NCI-H524 (cell line): ENCODE results near the gene GJB2.
"Not testable (repeated sequence)": the region's sequence is repeated elsewhere in the genome, so short reads cannot be mapped to it uniquely, and the experiment has no call there.

ENCODE experiments used
- DNase-seq, 2 experiments: peaks; one replicate each; lab custom pipeline; 2025; lab: John Stamatoyannopoulos, UW

Gene GJB2

DNA sequence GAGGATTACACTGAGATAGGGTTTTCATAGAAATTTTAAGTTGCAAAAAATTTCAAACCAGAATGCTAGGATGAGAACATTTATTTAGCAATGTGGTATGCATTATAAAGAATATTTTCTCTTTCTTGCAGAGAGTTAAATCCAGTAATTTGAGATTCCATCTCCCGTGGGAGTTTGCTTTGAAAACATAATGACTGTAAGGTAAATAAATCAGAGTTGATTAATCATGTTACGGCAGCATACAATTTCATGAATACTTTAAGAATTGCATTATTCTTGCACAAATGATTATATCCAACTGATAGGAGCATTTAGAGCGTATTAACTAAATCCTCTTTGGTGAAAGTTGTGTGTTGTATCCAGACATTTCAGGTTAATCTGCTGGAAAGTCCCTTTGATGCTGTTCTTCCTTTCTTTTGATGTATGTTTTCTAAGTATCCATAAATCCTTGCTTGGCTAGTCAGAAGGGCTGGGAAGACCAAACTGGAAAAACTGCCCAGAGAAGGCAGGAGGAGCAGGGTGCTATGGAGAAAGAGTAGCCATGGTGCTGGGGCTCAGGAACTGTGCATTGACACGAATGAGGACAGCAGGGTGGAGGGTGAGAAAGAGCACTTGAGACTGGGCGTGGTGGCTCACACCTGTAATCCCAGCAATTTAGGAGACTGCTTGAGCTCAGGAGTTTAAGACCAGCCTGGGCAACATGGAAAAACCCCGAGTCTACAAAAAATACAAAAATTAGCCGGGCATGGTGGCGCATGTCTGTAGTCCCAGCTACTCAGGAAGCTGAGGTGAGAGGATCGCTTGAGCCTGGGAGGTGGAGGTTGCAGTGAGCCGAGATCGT lies 27.1 kb downstream of the GJB2 start:
- no peak for DNase-seq

DNA sequence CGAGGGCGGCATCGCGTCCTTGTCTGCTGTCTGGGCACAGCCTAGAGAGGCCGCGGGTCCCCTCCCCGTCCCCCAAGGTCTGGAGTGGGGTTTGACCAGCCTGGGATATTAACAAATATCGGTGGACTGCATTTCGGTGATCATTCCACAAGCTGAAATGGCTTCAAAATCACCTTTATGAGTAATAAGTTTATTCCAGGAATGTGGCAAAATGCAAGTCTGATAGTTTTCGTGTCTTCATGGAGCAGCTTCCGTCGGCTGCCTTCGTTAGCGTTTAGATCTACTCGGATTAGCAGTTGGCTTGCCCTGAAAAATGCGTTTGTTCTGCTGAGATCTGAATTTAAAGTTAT lies 30.8 kb downstream of the GJB2 start:
- DNase-seq, result no peak

DNA sequence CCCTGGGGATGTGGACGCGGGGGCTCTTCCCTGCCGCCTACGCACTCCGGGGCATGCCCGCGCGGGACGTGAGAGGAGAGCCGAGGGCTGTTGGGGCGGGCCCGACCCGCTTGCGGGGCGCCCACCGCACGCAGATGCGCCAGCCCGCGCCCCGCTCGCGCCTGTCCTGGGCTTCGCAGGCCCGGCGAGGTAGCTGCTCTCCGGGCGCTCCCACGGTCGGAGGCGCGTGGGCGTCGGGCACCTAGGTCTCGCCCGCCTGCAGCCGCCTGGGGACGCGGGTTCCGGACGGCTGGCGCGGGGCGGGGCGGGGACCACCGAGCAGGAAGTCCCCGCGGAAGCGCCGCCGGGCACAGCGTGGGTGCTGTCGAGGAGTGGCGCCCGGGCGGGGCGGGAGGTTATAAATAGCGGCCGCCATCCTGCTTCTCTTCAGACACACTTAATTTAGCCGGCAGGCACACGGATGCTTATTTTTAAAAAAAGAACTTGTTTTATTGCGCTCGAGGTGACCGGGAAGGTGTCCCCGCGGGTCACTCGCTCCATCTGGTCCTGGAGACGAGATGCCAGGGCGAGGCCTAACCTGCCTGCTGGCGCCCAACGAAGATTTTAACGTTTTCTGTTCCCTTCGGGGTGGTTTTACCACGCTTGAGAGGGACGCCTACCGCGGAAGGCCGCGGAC lies 31.3 kb downstream of the GJB2 start:
- peak; percentile 7 to 35 for DNase-seq

DNA sequence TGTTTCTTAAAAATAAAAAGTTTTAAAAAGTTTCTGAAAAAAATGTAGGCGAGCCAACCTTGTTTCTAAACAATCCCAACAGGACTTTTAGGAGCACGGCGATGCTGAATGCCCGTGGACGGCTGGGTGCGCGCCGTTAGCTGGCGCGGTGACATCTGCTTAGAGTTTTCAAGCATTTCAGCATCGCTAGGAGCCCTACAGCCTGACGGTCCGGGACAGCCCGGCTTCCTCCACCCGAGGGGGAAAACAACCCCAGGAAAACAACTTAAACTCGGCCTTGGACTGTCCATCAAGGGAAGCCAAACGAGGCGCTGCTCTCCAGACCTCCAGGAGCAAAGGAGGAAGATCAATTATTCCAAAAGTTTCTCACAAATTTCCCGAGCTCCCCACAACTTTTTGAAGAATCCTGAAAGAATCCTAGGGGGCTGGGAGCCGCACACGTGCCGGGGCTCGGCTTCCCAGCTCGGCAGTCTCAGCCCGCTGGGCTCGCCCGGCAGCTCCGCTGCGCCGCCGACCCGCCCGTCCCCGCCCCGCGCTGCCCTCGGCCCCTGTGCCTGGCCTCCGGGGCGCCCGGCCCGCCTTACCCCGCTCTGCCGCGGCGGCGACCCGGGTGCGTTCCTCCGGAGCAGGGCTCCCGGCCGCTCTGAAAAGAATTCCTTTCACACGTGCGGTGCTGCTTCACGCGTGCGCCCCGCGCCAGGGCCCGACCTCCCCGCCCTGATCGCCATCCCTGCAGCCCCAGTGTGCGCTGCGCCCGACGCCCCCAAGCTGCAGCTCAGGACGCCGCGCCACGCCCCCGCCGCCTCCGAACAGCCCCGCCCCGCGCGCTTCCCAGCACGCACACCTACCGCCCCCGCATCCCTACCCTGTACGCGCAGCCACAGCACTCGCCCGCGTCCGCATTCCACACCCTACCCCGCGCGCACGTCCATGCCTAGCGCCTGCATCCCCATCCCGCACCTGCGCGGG lies 32.1 kb downstream of the GJB2 start, which contains the start of gene GJA3:
GJA3 (minus strand) TSS at position 747 of the 969 bp plus-strand sequence. CDS start 17,764 bp downstream, outside the sequence.
- DNase-seq, result peak; percentile 32 to 72

DNA sequence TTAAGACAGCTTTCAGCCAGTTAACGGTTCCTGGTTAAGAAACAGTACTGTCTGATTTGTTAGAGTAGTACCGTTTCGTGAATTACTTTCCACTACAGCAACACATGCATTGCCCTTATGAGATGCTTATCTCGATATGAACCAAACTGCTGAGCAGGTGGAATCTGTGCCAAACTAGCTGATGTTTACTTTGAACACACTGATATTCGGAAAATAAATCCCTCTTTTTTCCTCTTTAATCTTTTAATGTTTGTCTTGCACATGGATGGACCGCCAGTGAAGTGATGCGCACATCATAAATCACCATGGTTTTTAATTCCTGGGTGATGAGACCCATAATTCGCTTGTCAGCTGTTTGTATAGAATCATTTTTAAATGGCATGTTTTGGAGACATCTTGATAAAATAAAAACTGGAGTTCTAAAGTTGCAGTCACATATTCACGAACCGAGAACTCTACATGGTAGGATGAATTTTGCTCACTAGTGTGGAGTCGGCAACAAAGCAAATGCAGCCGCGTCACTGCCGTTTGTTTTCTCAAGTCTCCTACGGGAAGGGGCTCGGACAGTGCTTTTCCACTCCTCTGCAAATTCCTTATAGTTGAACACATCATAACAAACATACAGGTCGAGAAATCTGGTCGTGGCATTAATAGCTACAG lies 33.0 kb downstream of the GJB2 start:
- peak in 1 of 2 experiments; percentile 59 for DNase-seq

DNA sequence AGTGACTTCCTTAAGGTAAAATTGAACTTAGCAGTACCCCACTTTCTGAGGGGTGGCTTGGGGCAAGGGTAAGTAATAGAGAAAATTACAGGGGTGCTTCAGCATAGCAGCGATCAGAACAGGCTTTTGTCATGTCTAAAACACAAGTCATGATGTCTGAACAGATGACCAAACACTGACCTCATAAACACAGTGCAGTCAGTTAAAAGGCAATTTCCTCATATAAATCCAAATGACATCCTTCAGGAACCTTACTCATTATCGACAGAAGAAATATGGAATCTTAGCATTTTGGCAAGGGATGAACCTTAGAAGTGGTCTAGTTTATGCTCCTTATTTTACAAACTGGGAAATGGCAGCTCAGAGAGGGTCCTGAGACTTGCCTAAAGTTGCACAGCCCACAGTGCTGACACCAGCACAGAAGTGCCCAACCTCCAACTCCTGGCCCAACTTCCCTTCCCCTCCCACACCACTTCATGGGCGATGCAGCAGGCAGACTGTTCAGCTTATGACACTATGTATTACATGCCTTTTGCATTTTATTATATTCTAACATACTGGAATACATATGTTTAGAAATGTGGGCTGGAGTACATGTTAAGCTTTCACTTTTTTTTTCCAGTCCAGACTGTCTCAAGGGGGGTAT lies 35.5 kb downstream of the GJB2 start:
- no peak for DNase-seq

DNA sequence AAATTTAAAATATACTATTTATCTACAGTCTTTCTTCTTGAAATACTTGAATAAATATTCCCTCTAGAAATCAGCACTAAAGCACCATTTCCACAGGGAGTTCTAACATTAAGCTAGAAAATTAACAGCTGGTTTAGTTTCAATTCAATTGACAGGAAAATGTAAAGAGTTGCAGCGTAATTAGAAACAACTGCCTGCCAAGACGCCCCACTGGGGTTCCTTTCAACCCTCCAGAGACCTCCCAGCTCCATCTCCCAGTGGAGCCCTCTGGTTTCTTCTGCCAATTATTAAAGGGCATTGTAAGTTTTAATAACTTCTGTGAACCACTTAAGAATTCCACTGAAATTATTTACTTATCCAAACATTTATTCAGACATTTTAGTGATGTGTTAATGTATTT lies 36.0 kb downstream of the GJB2 start:
- DNase-seq, result no peak

DNA sequence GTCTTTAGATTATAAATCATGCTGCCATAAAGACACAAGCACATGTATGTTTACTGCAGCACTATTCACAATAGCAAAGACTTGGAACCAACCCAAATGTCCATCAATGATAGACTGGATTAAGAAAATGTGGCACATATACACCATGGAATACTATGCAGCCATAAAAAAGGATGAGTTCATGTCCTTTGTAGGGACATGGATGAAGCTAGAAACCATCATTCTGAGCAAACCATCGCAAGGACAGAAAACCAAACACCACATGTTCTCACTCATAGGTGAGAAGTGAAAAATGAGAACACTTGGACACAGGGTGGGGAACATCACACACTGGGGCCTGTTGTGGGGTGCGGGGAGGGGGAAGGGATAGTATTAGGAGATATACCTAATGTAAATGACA lies 39.4 kb downstream of the GJB2 start:
- DNase-seq, result not testable (repeated sequence)

DNA sequence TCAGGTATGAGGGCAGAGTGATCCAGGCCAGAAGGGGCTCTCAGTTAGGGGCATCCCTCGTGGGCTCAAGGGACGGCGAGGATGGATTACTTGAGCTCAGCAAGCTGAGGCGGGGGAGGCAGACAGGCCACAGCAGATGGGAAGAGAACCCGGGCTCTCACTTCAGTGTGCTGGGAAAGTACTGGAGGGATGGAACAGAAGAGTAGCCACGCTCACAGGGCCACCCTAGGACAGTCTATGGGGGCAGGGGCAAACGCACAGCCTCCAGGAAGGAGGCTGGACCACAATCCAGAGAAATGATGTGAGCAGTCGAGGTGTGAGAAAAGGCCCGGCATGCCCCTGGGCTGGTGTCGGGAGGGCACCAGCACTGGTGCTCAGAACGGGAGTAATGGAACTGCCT lies 41.1 kb downstream of the GJB2 start:
- no peak for DNase-seq

DNA sequence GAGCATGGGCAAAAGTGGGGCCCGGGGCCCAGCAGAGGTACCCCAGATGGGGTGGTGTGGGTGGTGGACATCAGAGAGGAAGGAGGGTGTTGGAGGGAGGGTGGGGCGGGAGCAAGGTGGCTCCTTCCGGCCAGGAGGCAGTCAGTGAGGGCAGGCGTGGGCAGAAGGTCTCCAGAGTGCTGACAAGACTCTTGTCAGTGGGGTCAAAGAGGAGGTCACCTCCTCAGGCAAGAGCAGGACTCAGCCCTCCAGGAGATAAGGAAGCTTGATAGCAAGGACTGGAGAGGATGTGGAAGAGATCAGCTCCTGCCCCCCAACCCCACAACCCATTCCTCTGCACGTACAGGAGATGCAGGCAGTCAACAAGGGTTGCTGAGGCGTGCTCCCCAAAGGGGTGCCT lies 41.7 kb downstream of the GJB2 start:
- no peak for DNase-seq

DNA sequence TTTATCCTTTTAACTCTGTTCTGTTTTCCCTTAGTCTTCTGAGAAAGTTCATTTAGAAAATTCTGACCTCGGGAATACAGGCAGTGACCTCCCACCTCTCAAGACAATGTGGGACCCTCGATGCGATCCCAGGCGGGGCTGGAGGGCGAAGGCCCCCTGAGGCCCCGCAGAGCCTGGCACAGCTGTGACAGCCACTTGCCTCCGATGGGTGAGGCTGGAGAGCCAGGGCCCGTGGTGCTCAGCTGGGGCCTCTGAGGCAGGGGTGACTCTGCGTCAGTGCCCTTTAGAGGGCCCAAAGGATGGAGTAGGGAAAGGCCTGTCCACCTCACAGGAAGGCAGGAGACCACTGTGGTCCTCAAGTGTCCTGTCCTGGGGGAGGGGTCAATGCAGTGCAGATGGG lies 42.2 kb downstream of the GJB2 start:
- DNase-seq, result no peak

DNA sequence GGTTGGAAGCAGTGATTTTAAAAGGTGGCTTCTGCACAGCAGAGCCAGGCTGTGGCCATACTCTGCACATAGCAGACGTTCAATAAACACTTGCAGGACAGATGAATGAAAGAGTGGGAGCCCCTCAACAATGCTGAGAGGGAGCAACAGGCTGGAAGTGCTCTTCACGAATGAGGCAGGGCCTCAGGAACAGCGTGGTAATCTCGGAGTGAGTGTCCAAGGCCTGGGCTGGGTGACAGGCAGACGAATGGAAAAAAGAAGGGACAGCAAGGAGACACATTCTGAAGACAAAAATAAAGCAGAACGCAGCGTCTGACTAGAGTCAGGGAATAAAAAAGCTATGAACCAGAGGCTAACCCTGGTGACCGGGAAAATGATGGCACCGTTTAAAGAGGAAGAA lies 43.0 kb downstream of the GJB2 start:
- DNase-seq, result no peak

DNA sequence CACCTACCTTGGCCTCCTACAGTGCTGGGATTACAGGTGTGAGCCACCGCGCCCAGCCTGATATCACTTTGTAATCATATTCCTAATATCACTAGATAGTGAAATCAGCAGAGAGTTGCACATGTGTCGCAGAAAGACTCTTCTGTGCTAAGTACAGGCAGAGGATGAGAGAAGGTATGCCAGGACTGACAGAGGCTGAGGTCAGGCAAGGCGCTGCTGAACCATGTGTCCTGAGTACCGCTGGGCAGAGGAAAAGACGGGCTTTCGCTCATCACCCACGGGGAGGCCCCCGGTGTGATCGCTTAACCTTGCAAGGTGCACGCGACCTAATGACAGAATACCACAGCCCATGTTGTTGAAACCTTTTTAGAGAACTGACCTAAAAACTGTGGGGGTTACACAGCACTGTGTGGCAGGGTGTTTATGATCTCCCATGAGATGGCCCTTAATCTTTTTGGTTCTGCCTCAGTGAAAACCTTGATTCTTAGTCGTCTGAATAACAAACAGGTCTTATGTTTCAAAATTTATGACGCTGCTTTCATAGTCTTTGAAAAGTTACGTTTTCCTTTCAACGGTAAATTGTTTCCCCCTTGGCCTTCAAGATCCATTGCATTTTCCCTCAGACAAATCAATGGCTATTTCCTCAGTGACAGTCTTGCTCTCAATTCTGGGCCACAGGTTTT lies 44.1 kb downstream of the GJB2 start:
- no peak for DNase-seq

DNA sequence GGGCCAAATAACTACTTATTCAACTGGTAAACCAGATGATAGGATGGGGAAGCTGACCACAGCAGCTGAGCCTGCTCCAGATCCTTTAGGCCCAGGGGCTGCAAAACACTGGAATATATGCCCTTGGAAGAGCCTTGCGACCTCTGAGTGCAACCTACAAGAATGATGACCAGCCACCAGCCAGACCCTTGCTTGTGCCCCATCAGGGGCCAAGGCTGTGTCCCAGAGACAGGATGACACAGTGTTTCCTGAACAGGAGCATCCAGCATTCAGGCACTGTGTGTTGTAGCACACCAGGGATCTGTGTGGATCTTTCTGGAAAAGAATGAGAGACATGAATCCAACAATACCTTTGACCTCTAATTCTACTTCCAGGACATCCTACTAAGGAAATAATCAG lies 46.4 kb downstream of the GJB2 start:
- no peak for DNase-seq

DNA sequence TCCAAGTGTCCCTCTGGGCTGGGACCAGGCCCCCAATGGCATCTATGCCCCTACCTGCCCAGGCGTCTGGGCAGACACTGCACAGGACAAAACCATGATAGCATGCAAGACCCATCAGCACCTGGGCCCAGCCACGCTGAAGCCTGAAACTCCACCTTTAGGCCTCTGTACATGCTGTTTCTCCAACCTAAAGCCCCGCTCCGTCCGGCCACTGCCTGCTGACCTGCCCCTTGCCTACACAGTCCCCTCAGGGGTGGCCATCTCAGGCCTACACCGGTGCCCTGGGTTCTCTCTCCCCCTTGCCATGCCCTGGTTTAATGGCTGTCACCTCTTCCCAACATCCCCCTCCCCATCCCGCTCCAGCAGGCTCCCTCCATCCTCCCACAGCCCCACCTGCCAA lies 47.2 kb downstream of the GJB2 start:
- DNase-seq, result no peak

DNA sequence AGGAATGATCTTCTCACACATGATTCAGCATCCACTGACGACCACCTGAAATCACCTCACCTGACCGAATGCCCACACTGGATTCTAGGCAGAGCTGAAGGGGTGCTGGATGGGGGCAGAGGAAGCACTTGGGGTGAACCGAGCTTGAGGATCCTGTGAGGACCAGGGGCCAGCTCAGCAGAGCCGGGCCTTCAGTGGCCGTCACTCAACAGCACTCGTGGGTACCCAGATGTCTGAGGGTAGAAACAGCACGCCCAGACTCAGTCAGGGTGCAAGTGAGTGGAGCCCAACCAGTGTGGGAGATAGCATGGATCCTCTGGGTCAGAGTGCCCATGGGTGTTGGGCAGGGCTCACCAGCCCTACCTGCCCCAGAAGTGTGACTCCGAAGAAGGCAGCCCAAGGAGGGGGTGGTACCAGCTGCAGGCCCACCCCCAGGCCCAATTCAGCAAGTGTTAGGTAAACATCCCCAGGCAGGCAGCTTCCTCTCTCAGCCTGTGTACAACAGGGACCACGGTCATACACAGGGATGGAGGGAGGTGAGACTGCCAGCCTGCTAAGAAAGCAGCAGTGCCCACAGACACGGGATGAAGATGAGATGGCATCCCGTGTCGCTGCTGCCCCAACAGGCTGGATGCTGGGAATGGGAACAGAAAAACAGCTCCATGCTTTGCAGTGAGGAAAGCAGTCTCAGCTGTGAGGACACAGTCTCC lies 48.4 kb downstream of the GJB2 start:
- no peak for DNase-seq

DNA sequence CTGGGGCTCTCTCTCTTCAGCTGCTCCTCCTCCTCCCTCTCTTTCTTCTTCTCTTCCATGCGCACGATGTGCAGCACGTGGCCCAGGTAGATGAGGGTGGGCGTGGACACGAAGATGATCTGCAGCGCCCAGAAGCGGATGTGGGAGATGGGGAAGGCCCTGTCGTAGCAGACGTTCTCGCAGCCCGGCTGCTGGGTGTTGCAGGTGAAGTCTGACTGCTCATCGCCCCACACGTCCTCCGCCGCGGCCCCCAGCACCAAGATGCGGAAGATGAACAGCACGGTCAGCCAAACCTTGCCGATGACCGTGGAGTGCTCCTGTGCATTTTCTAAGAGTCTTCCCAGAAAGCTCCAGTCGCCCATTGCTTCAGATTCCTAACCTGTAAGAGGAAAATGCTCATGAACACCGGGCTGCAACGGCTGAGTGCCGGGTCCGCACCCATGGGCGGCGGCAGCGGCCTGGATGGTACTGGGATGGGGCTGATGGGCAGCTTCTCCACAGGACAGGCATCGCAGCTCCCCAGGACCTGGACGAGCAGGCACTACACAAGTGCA lies 49.7 kb downstream of the GJB2 start:
- DNase-seq, result no peak

DNA sequence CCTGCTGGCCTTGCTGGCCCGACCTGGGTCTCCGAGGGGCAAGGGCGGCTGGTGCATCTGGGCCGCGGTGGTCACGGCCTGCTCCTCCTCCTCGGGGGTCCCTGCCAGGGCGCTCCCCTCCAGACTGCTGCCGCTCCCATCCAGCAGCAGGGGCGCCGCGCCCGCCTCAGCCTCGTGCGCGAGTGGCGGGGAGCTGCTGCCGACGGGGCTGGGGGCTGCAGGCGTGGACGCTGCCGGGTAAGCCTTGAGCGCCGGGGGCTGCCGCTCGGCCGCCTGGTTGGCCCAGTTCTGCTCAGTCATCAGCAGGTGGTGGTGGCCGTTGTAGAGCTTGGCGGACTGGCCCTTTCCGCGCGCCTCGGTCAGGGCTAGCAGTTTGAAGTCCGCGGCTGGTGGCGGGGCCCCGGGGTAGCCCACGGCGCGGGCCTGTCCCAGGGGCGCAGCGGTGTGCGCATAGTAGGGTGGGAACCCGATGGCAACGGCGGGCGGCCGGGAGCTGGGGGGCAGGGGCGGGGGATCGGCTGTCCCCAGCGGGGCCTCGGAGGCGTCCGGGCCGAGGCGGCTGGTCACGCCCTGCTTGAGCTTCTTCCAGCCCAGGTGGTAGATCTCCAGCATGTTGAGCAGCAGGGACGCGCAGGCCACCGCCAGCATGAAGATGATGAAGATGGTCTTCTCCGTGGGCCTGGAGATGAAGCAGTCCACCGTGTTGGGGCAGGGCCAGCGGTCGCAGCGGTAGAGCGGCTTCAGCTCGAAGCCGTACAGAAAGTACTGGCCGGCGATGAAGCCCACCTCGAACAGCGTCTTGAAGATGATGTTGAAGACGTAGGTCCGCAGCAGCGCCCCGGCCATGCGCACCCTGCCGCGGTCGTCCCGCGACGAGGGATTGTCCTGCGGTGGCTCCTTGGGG lies 50.5 kb downstream of the GJB2 start:
- DNase-seq, result no peak
